Measurements from ENCODE around the gene MCRIP2. TPM values are rescaled to one million over a fixed set of nuclear protein-coding genes. Genes with fewer than 3 reads are reported as not detected.

MCRIP2 gene
- polyA plus RNA-seq, 2 donors: 23.9 to 31.4 TPM

GRCh38 chr16:647173-647902 is 5.7 kb downstream of the MCRIP2 start:
- WGBS, 2 donors: 68 to 74% methylated on average over 25 of the region's 25 CpGs
- no peak overlapping the region for H3K27ac ChIP-seq (ENCODE audit: low read depth in 2 of 2, low read length in 1 of 2)
- peaks cover 15 to 28% of the 10 kb centered on the region in 2 donors for H3K4me1 ChIP-seq (ENCODE audit: control insufficient read depth in 2 of 2, insufficient read depth in 2 of 2, low read length in 1 of 2)

GRCh38 chr16:648071-648780 is 6.6 kb downstream of the MCRIP2 start:
- Histone ChIP-seq H3K4me1 (ENCODE audit: control insufficient read depth in 2 of 2, insufficient read depth in 2 of 2, low read length in 1 of 2) (peaks cover 15 to 19% of the 10 kb centered on the region in 2 donors), H3K36me3 (ENCODE audit: control insufficient read depth in 2 of 2, insufficient read depth in 2 of 2, low read length in 1 of 2) (no peaks in the 10 kb centered on the region), H3K27me3 (ENCODE audit: control insufficient read depth in 1 of 2, insufficient read depth in 2 of 2, low read length in 2 of 2) (no peaks in the 10 kb centered on the region), H3K4me3 (ENCODE audit: low read depth in 1 of 2, low read length in 2 of 2) (peak overlapping the region; percentile 62 to 83), H3K27ac (ENCODE audit: low read depth in 2 of 2, low read length in 1 of 2) (peak overlapping the region; percentile 87 to 90), H3K9me3 (ENCODE audit: control insufficient read depth in 2 of 2, insufficient read depth in 1 of 2, low read depth in 1 of 2, low read length in 1 of 2) (no peaks in the 10 kb centered on the region)
- WGBS, 2 donors: 19 to 28% methylated on average over 24 of the region's 24 CpGs

More at GRCh38 chr16:647173-647902, 5.7 kb downstream of the MCRIP2 start:
- Histone ChIP-seq H3K27me3 (ENCODE audit: control insufficient read depth in 1 of 2, insufficient read depth in 2 of 2, low read length in 2 of 2) (no peaks in the 10 kb centered on the region), H3K9me3 (ENCODE audit: control insufficient read depth in 2 of 2, insufficient read depth in 1 of 2, low read depth in 1 of 2, low read length in 1 of 2) (no peaks in the 10 kb centered on the region), H3K4me3 (ENCODE audit: low read depth in 1 of 2, low read length in 2 of 2) (no peak overlapping the region), H3K36me3 (ENCODE audit: control insufficient read depth in 2 of 2, insufficient read depth in 2 of 2, low read length in 1 of 2) (no peaks in the 10 kb centered on the region)

DNA sequence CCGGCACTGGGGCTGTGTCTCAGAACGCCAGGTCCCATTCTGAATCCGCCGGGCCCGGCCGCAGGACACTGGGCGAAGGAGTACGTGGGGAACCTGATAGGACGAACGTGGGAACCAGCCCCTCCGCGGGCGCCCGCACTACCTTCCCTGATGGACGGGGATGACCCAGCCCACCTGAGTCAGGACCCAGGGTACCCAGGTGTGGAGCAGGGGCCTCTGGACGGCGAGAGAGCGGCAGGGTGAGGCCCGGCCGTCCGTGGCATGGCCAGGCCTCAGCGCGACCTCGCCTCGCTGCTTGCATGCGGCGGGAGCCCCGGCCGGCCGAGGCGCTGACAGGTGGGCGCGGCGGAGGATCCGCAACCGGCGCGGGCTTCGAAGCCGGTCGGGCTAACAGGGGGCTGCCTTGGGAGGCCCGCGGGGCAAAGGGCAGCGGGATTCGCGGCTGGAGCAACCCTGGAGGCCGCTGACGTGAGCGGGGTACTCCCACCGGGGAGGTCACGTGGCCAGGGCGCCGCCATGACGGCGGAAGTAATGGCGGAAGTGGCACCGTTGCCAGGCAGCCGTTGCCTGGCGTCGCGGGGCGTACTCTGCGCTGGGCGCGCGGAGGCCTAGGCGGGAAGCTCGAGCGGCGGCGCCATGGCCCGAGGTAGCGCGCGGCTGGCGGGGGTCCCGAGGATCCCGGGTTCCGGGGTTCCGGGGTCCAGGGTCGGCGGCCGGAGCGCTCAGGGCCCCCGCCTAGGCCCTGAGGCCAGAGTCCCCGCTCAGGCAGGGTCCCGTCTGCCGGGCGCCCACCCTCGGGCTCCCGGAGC is 7.4 kb downstream of the MCRIP2 start, which contains the start of gene WDR90:
Gene WDR90 (plus strand): TSS at position 585 of the 809 bp plus-strand sequence. CDS start 52 bp downstream, at position 637.
- peak within 1 kb of the TSS; percentile 62 to 83 for H3K4me3 ChIP-seq (ENCODE audit: low read depth in 1 of 2, low read length in 2 of 2)
- 1% methylated on average over 73 to 91 of the region's 91 CpGs for WGBS, 2 donors
- H3K4me1 ChIP-seq (ENCODE audit: control insufficient read depth in 2 of 2, insufficient read depth in 2 of 2, low read length in 1 of 2): peaks cover 15 to 19% of the 10 kb centered on the region in 2 donors
- peak within 1 kb of the TSS; percentile 87 to 90 for H3K27ac ChIP-seq (ENCODE audit: low read depth in 2 of 2, low read length in 1 of 2)
- no peaks in the 10 kb centered on the region for H3K9me3 ChIP-seq (ENCODE audit: control insufficient read depth in 2 of 2, insufficient read depth in 1 of 2, low read depth in 1 of 2, low read length in 1 of 2)
- no peaks in the 10 kb centered on the region for H3K27me3 ChIP-seq (ENCODE audit: control insufficient read depth in 1 of 2, insufficient read depth in 2 of 2, low read length in 2 of 2)
- peaks cover 0 to 5% of the 10 kb centered on the region in 2 donors for H3K36me3 ChIP-seq (ENCODE audit: control insufficient read depth in 2 of 2, insufficient read depth in 2 of 2, low read length in 1 of 2)

DNA sequence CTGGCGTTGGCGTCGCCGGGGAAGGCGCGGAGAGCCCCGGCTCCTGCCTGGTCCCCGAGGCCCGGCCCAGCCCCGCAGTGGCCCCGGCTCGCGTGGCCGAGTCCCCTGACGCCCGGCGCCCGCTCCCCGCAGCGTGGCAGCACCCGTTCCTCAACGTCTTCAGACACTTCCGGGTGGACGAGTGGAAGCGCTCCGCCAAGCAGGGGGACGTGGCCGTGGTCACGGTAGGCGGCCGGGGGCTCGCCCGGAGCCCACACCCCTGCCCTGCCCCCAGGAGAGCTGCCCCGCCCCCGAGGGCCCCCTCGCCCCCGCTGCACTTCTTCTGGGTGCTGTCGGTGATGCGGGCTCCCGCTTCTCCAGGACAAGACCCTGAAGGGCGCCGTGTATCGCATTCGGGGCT is 8.0 kb downstream of the MCRIP2 start:
- WGBS, 2 donors: 2% methylated on average over 34 to 44 of the region's 44 CpGs
- peaks cover 15 to 19% of the 10 kb centered on the region in 2 donors for H3K4me1 ChIP-seq (ENCODE audit: control insufficient read depth in 2 of 2, insufficient read depth in 2 of 2, low read length in 1 of 2)
- H3K36me3 ChIP-seq (ENCODE audit: control insufficient read depth in 2 of 2, insufficient read depth in 2 of 2, low read length in 1 of 2): peaks cover 0 to 5% of the 10 kb centered on the region in 2 donors
- H3K27ac ChIP-seq (ENCODE audit: low read depth in 2 of 2, low read length in 1 of 2): no peak overlapping the region
- no peaks in the 10 kb centered on the region for H3K9me3 ChIP-seq (ENCODE audit: control insufficient read depth in 2 of 2, insufficient read depth in 1 of 2, low read depth in 1 of 2, low read length in 1 of 2)
- no peaks in the 10 kb centered on the region for H3K27me3 ChIP-seq (ENCODE audit: control insufficient read depth in 1 of 2, insufficient read depth in 2 of 2, low read length in 2 of 2)
- peak overlapping the region; percentile 62 to 83 for H3K4me3 ChIP-seq (ENCODE audit: low read depth in 1 of 2, low read length in 2 of 2)

DNA sequence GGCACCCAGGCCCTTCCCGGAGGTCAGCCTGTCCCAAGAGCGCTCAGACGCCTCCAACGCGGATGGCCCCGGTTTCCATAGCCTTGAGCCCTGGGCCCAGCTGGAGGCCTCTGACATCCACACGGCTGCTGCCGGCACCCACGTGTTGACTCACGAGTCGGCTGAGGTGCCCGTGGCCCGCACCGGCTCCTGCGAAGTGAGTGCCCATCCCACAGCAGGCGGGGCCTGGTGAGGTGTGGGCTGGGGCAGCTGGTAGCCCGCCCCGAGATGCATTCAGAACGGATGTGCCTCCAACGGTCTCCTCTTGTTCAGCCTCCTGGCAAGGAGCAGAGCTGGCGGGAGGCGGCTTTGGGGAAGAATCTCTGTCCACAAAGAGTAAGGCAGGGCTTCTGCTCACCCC is 10.2 kb downstream of the MCRIP2 start:
- Histone ChIP-seq H3K27me3 (ENCODE audit: control insufficient read depth in 1 of 2, insufficient read depth in 2 of 2, low read length in 2 of 2) (no peaks in the 10 kb centered on the region), H3K9me3 (ENCODE audit: control insufficient read depth in 2 of 2, insufficient read depth in 1 of 2, low read depth in 1 of 2, low read length in 1 of 2) (no peaks in the 10 kb centered on the region), H3K4me3 (ENCODE audit: low read depth in 1 of 2, low read length in 2 of 2) (no peak overlapping the region), H3K27ac (ENCODE audit: low read depth in 2 of 2, low read length in 1 of 2) (no peak overlapping the region), H3K4me1 (ENCODE audit: control insufficient read depth in 2 of 2, insufficient read depth in 2 of 2, low read length in 1 of 2) (peaks cover 15 to 19% of the 10 kb centered on the region in 2 donors), H3K36me3 (ENCODE audit: control insufficient read depth in 2 of 2, insufficient read depth in 2 of 2, low read length in 1 of 2) (peaks cover 0 to 15% of the 10 kb centered on the region in 2 donors)
- WGBS, 2 donors: 81 to 89% methylated on average over 22 of the region's 22 CpGs

- Histone ChIP-seq H3K27ac (ENCODE audit: low read depth in 2 of 2, low read length in 1 of 2) (no peak overlapping the region), H3K9me3 (ENCODE audit: control insufficient read depth in 2 of 2, insufficient read depth in 1 of 2, low read depth in 1 of 2, low read length in 1 of 2) (no peaks in the 10 kb centered on the region), H3K36me3 (ENCODE audit: control insufficient read depth in 2 of 2, insufficient read depth in 2 of 2, low read length in 1 of 2) (peaks cover 0 to 15% of the 10 kb centered on the region in 2 donors), H3K4me1 (ENCODE audit: control insufficient read depth in 2 of 2, insufficient read depth in 2 of 2, low read length in 1 of 2) (peaks cover 9 to 14% of the 10 kb centered on the region in 2 donors), H3K4me3 (ENCODE audit: low read depth in 1 of 2, low read length in 2 of 2) (no peak overlapping the region), H3K27me3 (ENCODE audit: control insufficient read depth in 1 of 2, insufficient read depth in 2 of 2, low read length in 2 of 2) (no peaks in the 10 kb centered on the region)
- 76 to 84% methylated on average over 19 to 28 of the region's 28 CpGs for whole genome bisulfite sequencing, 2 donors
Measured at GRCh38 chr16:652454-653305, 11.1 kb downstream of the MCRIP2 start.

DNA sequence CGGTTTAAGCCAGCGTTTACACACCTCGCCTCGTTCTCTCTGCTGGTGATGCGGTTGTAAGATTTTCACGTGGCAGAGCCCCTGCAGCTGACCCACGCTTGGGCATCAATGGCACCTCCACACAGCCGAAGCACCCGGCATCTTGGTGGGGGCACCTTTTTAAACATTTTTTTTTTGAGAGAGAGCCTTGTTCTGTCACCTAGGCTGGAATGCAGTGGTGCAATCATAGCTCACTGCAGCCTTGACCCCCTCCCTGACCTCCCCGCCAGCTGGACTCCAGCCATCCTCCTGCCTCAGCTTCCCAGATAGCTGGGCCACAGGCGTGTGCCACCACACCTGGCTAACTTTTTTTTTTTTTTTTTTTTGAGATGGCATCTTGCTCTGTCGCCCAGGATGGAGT is 12.4 kb downstream of the MCRIP2 start:
- no peak overlapping the region for H3K4me3 ChIP-seq (ENCODE audit: low read depth in 1 of 2, low read length in 2 of 2)
- H3K27me3 ChIP-seq (ENCODE audit: control insufficient read depth in 1 of 2, insufficient read depth in 2 of 2, low read length in 2 of 2): no peaks in the 10 kb centered on the region
- H3K9me3 ChIP-seq (ENCODE audit: control insufficient read depth in 2 of 2, insufficient read depth in 1 of 2, low read depth in 1 of 2, low read length in 1 of 2): no peaks in the 10 kb centered on the region
- H3K36me3 ChIP-seq (ENCODE audit: control insufficient read depth in 2 of 2, insufficient read depth in 2 of 2, low read length in 1 of 2): peaks cover 0 to 23% of the 10 kb centered on the region in 2 donors
- H3K27ac ChIP-seq (ENCODE audit: low read depth in 2 of 2, low read length in 1 of 2): no peak overlapping the region
- peaks cover 4 to 8% of the 10 kb centered on the region in 2 donors for H3K4me1 ChIP-seq (ENCODE audit: control insufficient read depth in 2 of 2, insufficient read depth in 2 of 2, low read length in 1 of 2)
- 92 to 93% methylated on average over 12 of the region's 12 CpGs for WGBS, 2 donors

DNA sequence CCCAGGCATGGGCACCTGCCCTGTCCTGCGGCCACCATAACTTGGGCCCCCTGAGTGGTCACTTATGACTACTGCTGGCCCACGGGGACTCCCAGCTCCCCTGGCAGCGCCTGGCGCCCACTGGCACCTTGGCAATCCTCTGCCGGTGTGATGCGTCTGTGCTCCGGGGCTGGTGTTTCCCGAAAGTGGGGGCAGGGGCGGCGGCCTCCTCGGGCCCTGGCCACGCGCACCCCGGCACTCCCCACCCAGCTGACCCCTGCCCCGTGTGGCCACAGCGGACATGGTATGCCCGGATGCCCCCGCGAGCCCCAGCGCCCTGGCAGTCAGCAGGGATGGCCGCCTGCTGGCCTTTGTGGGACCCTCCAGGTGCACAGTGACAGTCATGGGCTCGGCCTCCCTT is 15.9 kb downstream of the MCRIP2 start:
- Histone ChIP-seq H3K4me1 (ENCODE audit: control insufficient read depth in 2 of 2, insufficient read depth in 2 of 2, low read length in 1 of 2) (peaks cover 0 to 3% of the 10 kb centered on the region in 2 donors), H3K27me3 (ENCODE audit: control insufficient read depth in 1 of 2, insufficient read depth in 2 of 2, low read length in 2 of 2) (no peaks in the 10 kb centered on the region), H3K27ac (ENCODE audit: low read depth in 2 of 2, low read length in 1 of 2) (no peak overlapping the region), H3K4me3 (ENCODE audit: low read depth in 1 of 2, low read length in 2 of 2) (no peak overlapping the region), H3K9me3 (ENCODE audit: control insufficient read depth in 2 of 2, insufficient read depth in 1 of 2, low read depth in 1 of 2, low read length in 1 of 2) (no peaks in the 10 kb centered on the region), H3K36me3 (ENCODE audit: control insufficient read depth in 2 of 2, insufficient read depth in 2 of 2, low read length in 1 of 2) (peaks cover 0 to 23% of the 10 kb centered on the region in 2 donors)
- WGBS, 2 donors: 92 to 93% methylated on average over 22 of the region's 22 CpGs
